Stimulated activated CD8-positive, alpha-beta memory T cell treated with anti-CD3 and anti-CD28 coated beads, Interleukin-15, amount 100 ng/mL, for 1 hour (primary cell): ENCODE measurements around the gene KMT5C.
"Not testable (repeated sequence)": the region's sequence is repeated elsewhere in the genome, so short reads cannot be mapped to it uniquely, and the experiment has no call there.

Experiments
- DNase-seq: peaks from one replicate; pipeline ENCODE4 v3.0.0-alpha.2; 2020; ENCODE audit warnings: low read depth

KMT5C gene

DNA sequence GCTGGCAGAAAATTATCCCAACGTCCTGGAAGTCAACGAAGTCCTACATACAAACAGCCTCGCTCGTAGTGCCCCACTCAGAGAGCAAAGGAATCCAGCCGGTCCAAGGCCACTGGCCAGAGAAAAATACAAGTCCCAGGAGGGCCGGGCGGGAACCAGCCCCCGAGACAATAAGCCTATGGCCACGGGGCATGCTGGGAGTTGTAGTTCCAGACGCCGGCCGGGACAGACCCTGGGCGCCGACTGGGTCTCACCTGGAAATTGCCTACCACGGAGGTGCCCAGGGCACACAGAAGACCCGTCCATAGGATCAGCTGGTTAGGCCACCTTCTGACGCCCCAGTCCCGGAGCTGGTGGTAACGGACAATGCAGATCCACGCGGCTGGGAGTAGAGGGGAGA is 19.9 kb upstream of the KMT5C start:
- DNase-seq = no peak

DNA sequence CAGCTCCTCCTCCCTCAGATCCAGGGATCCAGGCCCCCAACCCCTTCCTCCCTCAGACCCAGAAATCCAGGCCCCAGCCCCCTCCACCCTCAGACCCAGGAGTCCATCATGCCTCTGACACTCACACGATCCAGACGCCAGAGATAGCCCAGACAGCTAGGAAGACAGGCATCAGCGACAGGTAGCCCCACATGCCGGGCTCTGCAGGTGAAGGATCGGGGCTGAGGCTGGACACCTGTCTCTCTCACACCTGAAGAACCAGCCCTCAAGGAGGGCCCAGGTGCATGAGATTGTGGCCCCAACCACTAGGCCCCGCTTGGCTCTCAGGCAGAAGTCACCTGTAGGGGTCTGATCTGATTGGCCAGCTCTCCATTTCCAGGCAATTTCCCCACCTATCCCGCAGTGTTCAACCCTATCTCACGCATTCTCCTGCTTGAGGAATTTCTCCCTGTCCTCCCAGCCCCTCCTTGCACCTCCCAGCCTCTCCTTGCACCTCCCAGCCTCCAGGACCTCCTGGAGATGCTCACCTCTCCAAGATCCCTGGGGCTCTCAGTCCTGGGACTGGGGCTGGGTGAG is 18.7 kb upstream of the KMT5C start:
- no peak for DNase-seq

DNA sequence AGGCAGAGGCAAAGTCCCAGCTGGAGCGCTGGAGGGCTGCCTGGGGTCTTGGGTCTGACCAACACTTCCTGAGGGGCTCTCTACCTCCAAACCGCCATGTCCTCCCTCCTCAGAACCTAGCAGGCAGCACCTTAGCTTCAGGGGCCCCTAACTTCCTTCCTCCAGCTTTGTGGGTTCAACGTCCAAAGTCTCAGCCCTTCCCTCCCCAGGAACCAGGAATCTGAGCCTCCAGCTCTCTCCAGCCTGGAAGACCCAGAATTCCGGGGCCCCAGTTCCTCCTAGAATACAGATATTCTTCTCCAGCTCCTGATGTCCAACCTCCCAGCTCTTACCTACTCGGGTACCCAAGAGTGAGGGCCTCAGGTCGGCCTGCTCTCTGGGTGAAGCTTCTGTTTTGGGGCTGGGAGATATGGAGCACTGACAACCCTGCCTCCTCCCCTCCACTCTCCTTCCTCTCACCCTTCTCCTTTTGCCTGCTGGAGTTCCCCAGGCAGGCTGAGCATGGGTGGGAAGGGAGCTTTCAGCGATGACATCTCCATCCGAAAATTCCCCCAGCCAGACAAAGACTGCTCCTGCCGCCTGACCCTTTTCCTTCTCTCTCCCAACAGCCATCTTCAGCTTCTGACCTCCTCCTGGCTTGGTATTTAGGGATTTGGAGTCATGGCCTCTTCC is 18.1 kb upstream of the KMT5C start:
- no peak for DNase-seq

DNA sequence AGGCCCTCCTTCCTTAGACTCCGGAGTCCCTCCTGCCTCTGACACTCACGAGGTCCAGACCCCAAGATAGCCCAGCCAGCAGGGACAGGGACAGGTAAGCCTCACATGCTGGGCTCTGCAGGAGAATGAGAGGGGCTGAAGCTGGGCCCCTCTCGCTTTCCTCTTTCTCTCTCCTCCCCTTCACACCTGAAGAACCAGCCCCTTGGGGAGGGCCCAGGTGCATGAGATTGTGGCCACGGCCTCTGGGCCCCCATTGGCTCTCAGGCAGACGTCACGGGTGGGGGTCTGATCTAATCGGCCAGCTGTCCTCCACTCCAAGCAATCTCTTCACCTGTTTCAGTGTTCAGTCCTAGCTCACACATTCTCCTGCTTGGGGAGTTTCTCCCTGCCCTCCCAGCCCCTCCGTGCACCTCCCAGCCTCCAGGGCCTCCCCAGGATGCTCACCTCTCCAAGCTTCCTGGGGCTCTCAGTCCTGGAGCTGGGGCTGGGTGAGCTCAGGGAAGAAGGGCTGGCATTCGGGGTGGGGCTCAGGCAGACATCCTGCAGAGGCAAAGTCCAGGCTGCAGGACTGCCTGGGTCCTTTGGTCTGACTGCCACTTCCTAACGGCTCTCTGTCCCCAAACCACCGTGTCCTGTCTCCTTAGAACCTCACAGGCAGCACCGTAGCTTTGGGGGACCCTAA is 17.3 kb upstream of the KMT5C start:
- no peak for DNase-seq

DNA sequence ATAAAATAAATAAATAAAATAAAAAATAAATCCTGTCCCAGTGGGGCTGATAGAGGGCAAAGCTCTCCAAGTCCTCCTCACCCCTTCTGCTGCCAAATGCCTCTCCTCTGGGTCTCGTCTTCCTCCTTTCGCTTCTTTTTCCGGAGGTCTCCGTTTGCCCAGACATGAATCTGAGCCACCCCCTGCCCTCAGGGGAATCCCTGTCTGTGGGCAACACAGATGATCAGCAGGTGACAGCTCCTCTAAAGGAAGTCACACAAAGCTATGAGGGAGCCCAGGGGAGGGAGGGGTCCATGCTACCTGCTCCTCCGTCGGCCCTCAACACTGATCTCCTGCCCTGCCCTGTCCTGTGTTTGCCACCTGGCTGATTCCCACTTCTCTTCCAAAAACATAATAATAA is 15.0 kb upstream of the KMT5C start:
- DNase-seq = no peak

DNA sequence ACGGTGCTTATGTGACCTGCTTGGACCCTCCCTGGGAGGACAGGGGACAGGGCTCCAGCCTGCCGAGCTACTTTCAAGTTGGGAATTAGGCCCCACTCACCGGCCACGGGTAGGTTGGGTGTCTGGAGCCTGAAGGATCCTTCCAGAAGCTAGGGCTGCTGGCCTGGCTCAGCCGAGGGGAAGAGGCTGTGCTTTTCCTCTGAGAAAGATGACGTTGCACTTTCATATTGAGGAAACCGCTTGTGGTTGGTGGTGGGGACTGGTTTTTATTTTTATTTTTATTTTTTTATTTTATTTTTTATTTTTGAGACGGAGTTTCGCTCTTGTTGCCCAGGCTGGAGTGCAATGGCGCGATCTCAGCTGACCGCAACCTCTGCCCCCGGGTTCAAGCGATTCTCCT is 14.5 kb upstream of the KMT5C start, which contains the start of gene TMEM150B:
Gene TMEM150B, minus strand, starts transcription at position 170 of the 400 bp plus-strand sequence. CDS start 4,305 bp downstream, outside the sequence.
- DNase-seq = no peak

DNA sequence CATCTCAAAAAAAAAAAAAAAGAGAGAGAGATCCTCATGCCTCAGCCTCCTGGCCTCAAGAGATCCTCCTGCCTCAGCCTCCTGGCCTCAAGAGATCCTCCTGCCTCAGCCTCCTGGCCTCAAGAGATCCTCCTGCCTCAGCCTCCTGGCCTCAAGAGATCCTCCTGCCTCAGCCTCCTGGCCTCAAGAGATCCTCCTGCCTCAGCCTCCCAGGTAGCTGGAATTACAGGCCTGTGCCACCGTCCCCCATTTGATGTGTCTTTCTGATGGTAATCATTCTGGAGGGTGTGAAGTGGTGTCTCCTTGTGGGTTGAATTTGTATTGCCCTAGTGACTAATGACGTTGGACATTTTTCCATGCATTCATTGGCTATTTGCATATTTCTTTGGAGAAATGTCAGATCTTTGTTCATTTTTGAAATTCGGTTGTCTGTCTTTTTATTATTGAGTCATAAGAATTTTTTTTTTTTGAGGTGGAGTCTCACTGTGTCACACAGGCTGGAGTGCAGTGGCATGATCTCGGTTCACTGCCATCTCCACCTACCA is 10.8 kb upstream of the KMT5C start:
- DNase-seq = not testable (repeated sequence)

DNA sequence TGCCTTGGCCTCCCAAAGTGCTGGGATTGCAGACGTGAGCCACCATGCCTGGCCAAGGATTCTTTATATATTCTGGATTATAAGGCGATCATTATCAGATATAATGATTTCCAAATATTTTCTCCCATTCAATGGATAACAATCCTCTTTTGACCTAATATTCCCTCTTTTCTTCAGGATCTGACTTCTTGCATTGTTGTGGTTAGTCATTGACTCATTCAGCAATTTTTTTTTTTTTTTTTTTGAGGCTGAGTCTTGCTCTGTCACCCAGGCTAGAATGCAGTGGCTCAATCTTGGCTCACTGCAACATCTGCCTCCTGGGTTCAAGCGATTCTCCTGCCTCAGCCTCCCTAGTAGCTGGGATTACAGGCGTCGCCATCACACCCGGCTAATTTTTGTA is 9.9 kb upstream of the KMT5C start:
- DNase-seq = not testable (repeated sequence)

DNA sequence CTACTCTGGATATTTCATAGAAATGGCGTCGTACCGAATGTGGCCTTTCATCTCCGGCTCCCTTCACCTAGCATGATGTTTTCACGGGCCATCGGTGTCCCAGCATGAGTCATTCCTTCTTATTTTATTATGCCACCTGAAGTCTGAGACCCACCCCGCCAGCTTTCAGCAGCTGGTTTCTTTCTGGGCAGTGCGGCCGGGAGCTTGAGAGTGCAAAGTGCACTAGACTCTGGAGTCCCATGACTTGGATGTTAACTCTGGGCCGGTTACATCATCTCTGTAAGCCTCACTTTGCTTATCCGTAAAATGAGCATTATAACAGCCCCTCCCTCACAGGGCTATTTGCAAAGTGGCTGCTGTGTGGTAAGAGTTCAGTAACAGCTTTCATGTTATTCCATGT is 5.8 kb upstream of the KMT5C start:
- DNase-seq = no peak

DNA sequence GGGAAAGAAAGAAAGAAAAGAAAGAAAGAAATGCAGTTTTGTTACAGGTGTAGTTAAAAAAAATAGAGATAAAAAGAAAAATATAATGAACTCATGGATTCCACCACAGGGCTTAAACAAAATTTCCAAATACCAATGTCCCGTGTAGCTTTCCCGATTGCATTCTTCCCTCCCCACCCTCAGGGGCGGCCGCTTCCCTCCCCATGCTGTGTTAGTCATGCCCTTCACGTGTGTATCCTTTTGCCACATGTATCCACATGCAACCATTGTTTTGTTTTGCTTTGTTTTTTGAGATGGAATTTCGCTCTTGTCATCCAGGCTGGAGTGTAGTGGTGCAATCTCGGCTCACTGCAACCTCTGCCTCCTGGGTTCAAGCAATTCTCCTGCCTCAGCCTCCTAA is 3.6 kb upstream of the KMT5C start:
- no peak for DNase-seq

DNA sequence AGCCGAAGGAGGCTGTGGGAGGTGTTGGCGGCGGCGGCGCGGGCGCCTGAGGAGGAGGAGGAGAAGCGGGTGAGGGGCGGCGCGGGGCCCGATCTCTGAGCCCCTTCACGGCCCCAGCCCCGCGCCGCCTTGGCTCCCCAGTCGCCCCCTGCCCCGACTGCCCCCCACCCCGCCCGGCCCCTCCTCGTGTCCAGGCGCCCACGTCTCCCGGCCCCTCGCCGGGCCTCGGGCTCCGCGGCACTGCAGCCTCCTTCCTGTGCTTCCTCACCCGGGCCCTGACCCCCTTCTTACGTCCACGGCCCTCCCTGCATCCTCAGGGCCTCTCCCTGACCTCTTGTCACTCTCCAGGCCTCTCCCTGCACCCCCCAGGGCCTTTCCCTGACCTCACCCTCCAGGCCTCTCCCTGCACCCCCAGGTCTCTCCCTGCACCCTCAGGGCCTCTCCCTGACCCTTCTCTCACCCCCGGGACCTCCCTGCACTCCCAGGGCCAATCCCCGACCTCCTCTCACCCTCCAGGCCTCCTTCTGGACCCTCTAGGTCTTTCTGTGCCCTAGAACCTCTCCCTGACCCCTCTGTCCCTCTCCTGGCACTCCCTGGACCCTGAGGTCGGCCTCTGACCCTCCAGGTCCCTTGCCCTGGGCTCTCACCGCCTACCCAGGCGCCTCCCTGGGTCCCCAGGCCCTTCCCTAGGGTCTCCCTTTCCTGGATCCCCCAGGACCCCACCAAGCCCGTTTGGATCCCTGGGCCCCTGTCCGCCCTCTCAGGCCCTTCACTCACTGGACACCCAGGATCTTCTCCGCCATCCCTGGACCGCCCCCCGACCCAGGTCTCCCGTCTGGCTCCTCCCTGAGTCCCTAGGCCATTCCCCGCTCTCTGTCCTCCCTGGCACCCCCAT is 460 bp downstream of the KMT5C start:
- no peak for DNase-seq

DNA sequence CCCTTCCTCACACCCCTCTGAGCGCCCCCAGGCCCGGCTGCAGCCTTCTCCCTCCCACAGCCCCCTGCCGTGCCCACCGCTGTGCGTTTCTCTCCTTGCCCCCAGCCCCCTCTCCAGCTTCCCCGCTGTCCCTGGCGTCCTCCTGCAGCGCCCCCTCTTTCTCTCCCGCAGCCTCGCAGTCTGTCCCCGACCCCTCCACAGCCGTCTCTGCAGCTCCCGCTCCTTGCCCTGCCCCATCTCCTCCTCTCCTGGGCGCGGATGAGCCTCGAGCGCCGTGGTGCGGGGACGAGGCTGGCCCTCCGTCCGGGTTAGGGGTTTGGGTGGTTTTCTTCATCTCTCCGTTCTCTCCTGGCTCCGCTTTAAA is 1.1 kb downstream of the KMT5C start:
- no peak for DNase-seq

DNA sequence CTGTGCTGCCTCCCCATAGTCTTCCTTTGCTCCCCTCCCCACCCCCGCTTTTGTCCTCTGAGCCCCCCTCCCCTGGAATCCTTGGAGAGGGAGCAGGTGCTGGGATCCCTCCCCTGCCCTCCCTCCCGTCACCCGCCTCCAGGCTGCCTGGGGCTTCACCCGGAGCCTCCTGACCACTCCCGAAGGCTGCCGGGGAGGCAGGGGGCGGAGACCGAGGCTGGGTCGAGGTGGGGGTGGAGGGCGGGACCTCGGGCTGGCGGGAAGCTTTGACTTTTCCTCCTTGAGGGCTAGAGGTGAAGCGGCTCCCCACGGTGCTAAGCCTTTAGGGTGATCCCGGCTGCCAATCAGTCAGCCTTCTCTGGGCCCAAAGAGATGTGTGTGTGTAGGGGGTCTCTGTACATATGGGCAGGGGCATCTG is 1.5 kb downstream of the KMT5C start:
- no peak for DNase-seq

DNA sequence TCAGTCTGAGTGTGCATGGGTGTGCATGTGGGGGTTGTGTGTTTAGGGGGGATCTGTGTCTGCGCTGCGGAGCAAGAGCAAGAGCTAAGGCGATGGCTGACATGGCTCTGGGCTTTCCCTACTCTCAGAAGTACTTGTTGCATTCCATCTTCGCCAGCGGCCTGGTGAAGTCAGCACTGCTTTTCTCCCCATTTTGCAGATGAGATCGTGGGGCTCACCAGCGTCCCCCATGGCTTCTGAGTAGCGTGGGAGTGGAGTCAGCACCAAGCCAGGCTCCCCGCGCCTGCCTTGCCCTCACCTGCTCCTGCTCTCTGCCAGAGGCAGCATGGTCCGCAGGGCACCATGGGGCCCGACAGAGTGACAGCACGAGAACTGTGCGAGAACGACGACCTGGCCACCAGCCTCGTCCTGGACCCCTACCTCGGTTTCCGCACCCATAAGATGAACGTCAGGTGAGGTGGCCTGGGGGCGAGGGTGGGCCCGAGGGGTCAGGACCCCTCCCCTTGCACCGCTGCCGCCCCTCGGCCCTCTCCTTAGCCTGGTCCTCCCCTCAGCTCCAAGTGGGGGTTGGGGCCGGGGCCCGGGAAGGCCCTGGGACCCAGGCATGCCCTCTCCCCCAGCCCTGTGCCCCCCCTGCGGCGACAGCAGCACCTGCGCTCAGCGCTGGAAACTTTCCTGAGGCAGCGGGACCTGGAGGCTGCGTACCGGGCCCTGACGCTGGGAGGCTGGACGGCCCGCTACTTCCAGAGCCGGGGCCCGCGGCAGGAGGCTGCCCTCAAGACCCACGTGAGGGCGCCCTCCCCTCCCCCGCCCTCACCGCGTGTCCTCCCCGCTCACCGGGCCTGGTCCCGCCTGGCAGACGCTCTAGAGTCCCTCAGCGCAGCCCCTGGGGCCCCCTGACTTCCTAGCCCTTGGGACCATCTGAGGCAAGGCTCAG is 2.2 kb downstream of the KMT5C start:
- DNase-seq = no peak

DNA sequence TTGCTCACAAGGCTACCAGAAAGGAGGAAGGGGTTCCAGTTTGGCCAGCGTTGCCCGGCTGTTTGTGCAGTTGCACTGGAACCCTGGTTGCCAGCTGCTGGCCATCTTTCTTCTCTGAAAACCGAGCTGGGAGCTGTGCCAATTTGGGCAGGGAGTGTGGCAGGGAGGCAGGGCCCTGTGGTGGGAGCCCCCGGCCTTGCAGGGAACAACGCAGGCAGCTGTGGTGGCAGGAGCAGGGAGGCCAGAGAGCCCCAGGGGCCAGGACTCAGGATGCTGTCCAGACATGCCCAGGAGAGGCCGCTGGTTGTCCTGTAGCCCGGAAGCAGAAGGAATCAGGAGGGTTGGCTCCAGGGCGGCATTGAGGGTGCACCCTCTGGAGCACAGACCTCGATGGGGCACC is 4.8 kb downstream of the KMT5C start:
- no peak for DNase-seq

DNA sequence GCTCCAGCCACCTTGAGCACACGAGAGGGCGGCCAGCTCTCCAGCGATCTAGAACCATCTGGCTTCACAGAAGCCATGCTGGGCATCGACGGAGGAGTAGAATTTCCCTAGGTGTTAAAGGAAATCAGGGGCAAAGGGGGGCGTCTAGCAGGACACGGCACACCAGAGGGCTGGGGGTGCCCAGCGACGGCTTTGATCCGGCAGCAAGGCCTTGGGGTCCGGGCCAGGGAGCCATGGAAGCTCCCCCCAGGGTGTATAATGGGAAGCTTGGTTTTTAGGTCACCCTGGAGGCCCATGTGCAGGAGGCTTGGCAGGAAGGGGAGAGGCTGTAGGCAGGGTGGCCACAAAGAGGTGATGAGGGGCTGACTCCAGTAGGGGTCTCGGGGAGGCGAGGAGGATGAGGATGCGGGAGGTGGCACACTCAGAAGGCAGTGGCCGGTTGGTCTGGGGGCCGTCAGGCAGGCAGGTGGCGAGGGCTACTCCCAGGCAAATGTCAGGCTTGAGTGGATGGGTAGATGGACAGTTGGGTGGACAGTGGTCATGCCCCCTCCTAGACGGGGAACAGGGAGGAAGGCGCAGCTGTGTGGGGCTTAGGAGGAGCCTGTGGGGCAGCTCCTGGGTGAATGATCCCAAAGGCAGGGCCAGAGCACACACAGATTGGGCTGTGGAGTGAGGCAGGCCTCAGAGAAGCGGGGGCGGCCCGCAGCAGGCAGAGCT is 5.6 kb downstream of the KMT5C start:
- no peak for DNase-seq

DNA sequence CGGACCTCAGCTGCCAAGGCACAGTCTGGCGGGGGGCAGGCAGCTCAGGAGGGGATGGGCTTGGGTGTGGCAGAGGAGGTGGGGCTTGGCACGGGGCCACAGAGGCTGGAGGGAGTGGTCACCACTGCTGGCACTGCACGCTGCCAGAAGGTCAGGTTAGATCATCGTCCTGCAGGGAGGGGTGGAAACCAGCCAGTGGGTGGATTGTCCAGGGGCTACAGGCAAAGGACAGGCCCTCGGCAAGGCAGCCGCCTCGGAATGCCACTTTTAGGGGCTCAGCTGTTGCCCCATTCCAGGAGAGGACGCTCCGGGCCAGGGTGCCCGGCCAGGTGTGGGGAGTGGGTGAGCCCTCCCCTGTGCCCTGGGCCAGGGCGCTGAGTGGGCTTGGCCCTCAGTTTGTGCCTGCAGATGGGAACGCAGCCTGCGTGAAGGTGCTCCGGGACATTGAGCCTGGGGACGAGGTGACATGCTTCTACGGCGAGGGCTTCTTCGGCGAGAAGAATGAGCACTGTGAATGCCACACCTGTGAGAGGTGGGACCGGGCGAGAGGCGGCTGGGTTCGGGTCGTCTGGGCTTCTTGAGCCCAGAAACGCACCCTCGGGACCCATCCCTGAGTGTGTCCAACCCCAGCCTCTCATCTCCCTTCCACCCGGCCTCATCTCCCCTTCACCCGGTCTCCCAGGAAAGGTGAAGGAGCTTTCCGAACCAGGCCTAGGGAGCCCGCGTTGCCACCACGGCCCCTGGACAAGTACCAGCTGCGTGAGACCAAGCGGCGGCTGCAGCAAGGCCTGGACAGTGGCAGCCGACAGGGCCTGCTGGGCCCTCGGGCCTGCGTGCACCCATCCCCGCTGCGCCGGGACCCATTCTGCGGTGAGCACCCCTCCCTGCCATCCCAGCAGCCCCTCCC is 6.4 kb downstream of the KMT5C start:
- DNase-seq = no peak

DNA sequence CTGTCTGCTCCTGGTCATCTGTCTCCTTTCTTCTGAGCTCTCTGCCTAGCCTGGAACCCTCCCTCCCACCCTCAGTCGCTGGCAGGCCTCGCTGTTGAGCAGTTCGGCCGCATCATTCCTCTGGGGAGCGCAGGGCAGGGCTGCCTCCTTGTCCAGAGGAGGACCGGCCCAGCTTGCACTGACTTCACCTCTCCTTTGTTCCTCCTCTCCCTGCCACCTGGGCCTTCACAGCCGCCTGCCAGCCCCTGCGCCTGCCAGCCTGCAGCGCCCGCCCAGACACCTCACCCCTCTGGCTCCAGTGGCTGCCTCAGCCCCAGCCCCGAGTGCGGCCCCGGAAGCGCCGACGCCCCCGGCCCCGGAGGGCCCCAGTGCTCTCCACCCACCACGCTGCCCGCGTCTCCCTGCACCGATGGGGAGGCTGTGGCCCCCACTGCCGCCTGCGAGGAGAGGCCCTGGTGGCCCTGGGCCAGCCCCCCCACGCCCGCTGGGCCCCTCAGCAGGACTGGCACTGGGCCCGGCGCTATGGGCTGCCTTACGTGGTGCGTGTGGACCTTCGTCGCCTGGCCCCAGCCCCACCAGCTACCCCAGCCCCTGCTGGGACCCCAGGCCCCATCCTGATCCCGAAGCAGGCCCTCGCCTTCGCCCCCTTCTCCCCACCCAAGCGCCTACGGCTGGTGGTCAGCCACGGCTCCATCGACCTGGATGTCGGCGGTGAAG is 7.2 kb downstream of the KMT5C start:
- DNase-seq = no peak
